Karpas-422 (cell line): ENCODE results near the gene RASSF3. TPM values are rescaled to one million over a fixed set of nuclear protein-coding genes. Genes with fewer than 3 reads are reported as not detected.
"Not testable (repeated sequence)": the region's sequence is repeated elsewhere in the genome, so short reads cannot be mapped to it uniquely, and the experiment has no call there.

ENCODE experiments used
- DNase-seq: peaks from one replicate; pipeline ENCODE4 v3.0.0-alpha.2; 2015
- H2AFZ ChIP-seq: fragments of 200-600 bp; sonication (generic); 2 replicates; pipeline ENCODE4 v1.6.1; 2014; ENCODE audit warnings: antibody characterized with exemption, low read length, mixed read lengths
- H3K27ac ChIP-seq: fragments of 200-600 bp; sonication (generic); 2 replicates; pipeline ENCODE4 v1.5.1; 2014; ENCODE audit warnings: mild to moderate bottlenecking, low read length, moderate library complexity
- H3K27me3 ChIP-seq: fragments of 200-600 bp; sonication (generic); 2 replicates; pipeline ENCODE4 v1.6.1; 2014; ENCODE audit warnings: low read length, mixed read lengths
- H3K36me3 ChIP-seq: fragments of 200-600 bp; sonication (generic); 2 replicates; pipeline ENCODE4 v1.6.1; 2014; ENCODE audit warnings: low read length, mixed read lengths; ENCODE audit not compliant: insufficient read depth
- H3K4me1 ChIP-seq: fragments of 200-600 bp; sonication (generic); 2 replicates; pipeline ENCODE4 v1.6.1; 2014; ENCODE audit warnings: mild to moderate bottlenecking, low read length, mixed read lengths
- H3K4me2 ChIP-seq: fragments of 200-600 bp; sonication (generic); 2 replicates; pipeline ENCODE4 v1.6.1; 2014; ENCODE audit warnings: low read length, low read depth, mild to moderate bottlenecking; ENCODE audit not compliant: poor library complexity, severe bottlenecking
- H3K4me3 ChIP-seq: fragments of 200-600 bp; sonication (generic); 2 replicates; pipeline ENCODE4 v1.5.1; 2014; ENCODE audit warnings: mild to moderate bottlenecking, antibody characterized with exemption, low read length, mixed read lengths
- H3K79me2 ChIP-seq: fragments of 200-600 bp; sonication (generic); 2 replicates; pipeline ENCODE4 v1.6.1; 2014; ENCODE audit warnings: mild to moderate bottlenecking, low read length, mixed read lengths
- H3K9ac ChIP-seq: fragments of 200-600 bp; sonication (generic); 2 replicates; pipeline ENCODE4 v1.6.0; 2014; ENCODE audit warnings: low read length
- H3K9me2 ChIP-seq: fragments of 200-600 bp; sonication (generic), shearing (Covaris generic); replicated peaks from 2 replicates; pipeline ENCODE4 v1.6.0; 2014; ENCODE audit warnings: mild to moderate bottlenecking, low read length, moderate library complexity; ENCODE audit not compliant: insufficient read depth
- H3K9me3 ChIP-seq: fragments of 300-700, 200-600 bp; sonication (generic); 2 replicates; pipeline ENCODE4 v1.6.1; 2014; ENCODE audit warnings: low read length, mixed read lengths
- H4K20me1 ChIP-seq: fragments of 200-600 bp; sonication (generic); 2 replicates; pipeline ENCODE4 v1.6.1; 2014; ENCODE audit warnings: mild to moderate bottlenecking, antibody characterized with exemption, low read length, low read depth; ENCODE audit not compliant: insufficient read depth
- total RNA-seq: library from RNA; depleted of rRNA; stranded (reverse); fragments of >200 nt; shearing (Covaris generic); gene quantifications from 2 replicates; pipeline ENCODE4 v1.2.3, GENCODE V29; 2014; ENCODE audit warnings: low replicate concordance

Gene RASSF3
- total RNA-seq, 1 experiment from 2014 or later = 21.5 TPM

GRCh38 chr12:64618953-64619590, 8.8 kb downstream of the RASSF3 start:
- Histone ChIP-seq H2AFZ (no peak overlapping the region), H3K27me3 (no peaks in the 10 kb centered on the region), H3K4me2 (peak overlapping the region; percentile 83), H3K9ac (peak overlapping the region; percentile 65), H3K9me2 (no peaks in the 10 kb centered on the region), H3K36me3 (peaks cover 17% of the 10 kb centered on the region; the same call in 1 of the 2 replicates), H3K79me2 (peaks cover 82% of the 10 kb centered on the region), H4K20me1 (0 out of 2 replicates have a peak, but pooled peaks cover 5% of the 10 kb centered on the region), H3K4me1 (peaks cover 94% of the 10 kb centered on the region), H3K4me3 (peak overlapping the region; percentile 41), H3K9me3 (no peaks in the 10 kb centered on the region), H3K27ac (peak overlapping the region; percentile 95)
- peak; percentile 96 for DNase-seq

- Histone ChIP-seq H3K27ac (peak overlapping the region; percentile 95), H2AFZ (no peak overlapping the region), H3K9ac (peak overlapping the region; percentile 68), H3K79me2 (peaks cover 82% of the 10 kb centered on the region), H3K4me3 (peak overlapping the region; percentile 64), H3K4me1 (peaks cover 92% of the 10 kb centered on the region), H3K9me2 (no peaks in the 10 kb centered on the region), H3K9me3 (no peaks in the 10 kb centered on the region), H3K36me3 (peaks cover 6% of the 10 kb centered on the region; the same call in 1 of the 2 replicates), H4K20me1 (0 out of 2 replicates have a peak, but pooled peaks cover 5% of the 10 kb centered on the region), H3K4me2 (peak overlapping the region; percentile 83), H3K27me3 (no peaks in the 10 kb centered on the region)
- DNase-seq = peak; percentile 95
These were observed 11.1 kb downstream of the RASSF3 start for GRCh38 chr12:64621257-64621942.

GRCh38 chr12:64624035-64624434, 13.7 kb downstream of the RASSF3 start:
- Histone ChIP-seq H3K27me3 (no peaks in the 10 kb centered on the region), H3K4me2 (peak overlapping the region; percentile 83), H3K36me3 (0 out of 2 replicates have a peak, but pooled peaks cover 11% of the 10 kb centered on the region)

GRCh38 chr12:64625243-64626077, 15.2 kb downstream of the RASSF3 start:
- Histone ChIP-seq H3K27me3 (no peaks in the 10 kb centered on the region), H3K79me2 (peaks cover 93% of the 10 kb centered on the region), H3K4me1 (peaks cover 79% of the 10 kb centered on the region), H2AFZ (peak overlapping the region; percentile 19; the same call in 1 of the 2 replicates), H3K9me3 (no peaks in the 10 kb centered on the region), H3K27ac (peak overlapping the region; percentile 87), H3K4me3 (peak overlapping the region; percentile 59), H4K20me1 (no peaks in the 10 kb centered on the region), H3K4me2 (peak overlapping the region; percentile 86), H3K9ac (peak overlapping the region; percentile 71), H3K36me3 (peaks cover 22% of the 10 kb centered on the region; the same call in 1 of the 2 replicates), H3K9me2 (no peaks in the 10 kb centered on the region)
- peak; percentile 75 for DNase-seq

More at GRCh38 chr12:64624035-64624434, 13.7 kb downstream of the RASSF3 start:
- peaks cover 85% of the 10 kb centered on the region for H3K4me1 ChIP-seq
- no peak overlapping the region for H3K4me3 ChIP-seq
- H3K9ac ChIP-seq = no peak overlapping the region
- peaks cover 86% of the 10 kb centered on the region for H3K79me2 ChIP-seq
- H3K9me2 ChIP-seq = no peaks in the 10 kb centered on the region
- no peak for DNase-seq
- H4K20me1 ChIP-seq = no peaks in the 10 kb centered on the region
- peak overlapping the region; percentile 95 for H3K27ac ChIP-seq
- H3K9me3 ChIP-seq = no peaks in the 10 kb centered on the region
- no peak overlapping the region for H2AFZ ChIP-seq

- H3K9ac ChIP-seq, H4K20me1 ChIP-seq, H2AFZ ChIP-seq, H3K27me3 ChIP-seq, H3K9me3 ChIP-seq, DNase-seq, H3K4me2 ChIP-seq, H3K4me3 ChIP-seq, H3K9me2 ChIP-seq, H3K27ac ChIP-seq: not testable (repeated sequence)
- peaks cover 77% of the 10 kb centered on the region for H3K4me1 ChIP-seq
- peaks cover 28% of the 10 kb centered on the region for H3K36me3 ChIP-seq
- peaks cover 99% of the 10 kb centered on the region for H3K79me2 ChIP-seq
These were observed 16.3 kb downstream of the RASSF3 start for GRCh38 chr12:64626588-64626987.

- H2AFZ ChIP-seq = no peak overlapping the region
- H3K9ac ChIP-seq = no peak overlapping the region
- H3K27ac ChIP-seq = 0 out of 2 replicates have a peak overlapping the region, but pooled peaks have one; percentile 35
- H4K20me1 ChIP-seq = no peaks in the 10 kb centered on the region
- peaks cover 38% of the 10 kb centered on the region for H3K36me3 ChIP-seq
- no peak for DNase-seq
- H3K9me2 ChIP-seq = no peaks in the 10 kb centered on the region
- peaks cover 99% of the 10 kb centered on the region for H3K79me2 ChIP-seq
- no peaks in the 10 kb centered on the region for H3K9me3 ChIP-seq
- H3K4me2 ChIP-seq = no peak overlapping the region
- H3K4me3 ChIP-seq = no peak overlapping the region
- peaks cover 69% of the 10 kb centered on the region for H3K4me1 ChIP-seq
- H3K27me3 ChIP-seq = no peaks in the 10 kb centered on the region
These were observed 17.5 kb downstream of the RASSF3 start for GRCh38 chr12:64627771-64628170.

GRCh38 chr12:64631197-64631596, 20.9 kb downstream of the RASSF3 start:
- no peaks in the 10 kb centered on the region for H3K9me3 ChIP-seq
- H3K27me3 ChIP-seq = no peaks in the 10 kb centered on the region
- no peak overlapping the region for H3K4me3 ChIP-seq
- H2AFZ ChIP-seq = no peak overlapping the region
- peak overlapping the region; percentile 29; the same call in 1 of the 2 replicates for H3K27ac ChIP-seq
- peaks cover 45% of the 10 kb centered on the region for H3K36me3 ChIP-seq
- H4K20me1 ChIP-seq = no peaks in the 10 kb centered on the region
- peaks cover 99% of the 10 kb centered on the region for H3K79me2 ChIP-seq
- no peak overlapping the region for H3K4me2 ChIP-seq
- no peaks in the 10 kb centered on the region for H3K9me2 ChIP-seq
- H3K4me1 ChIP-seq = peaks cover 58% of the 10 kb centered on the region
- H3K9ac ChIP-seq = no peak overlapping the region
- peak; percentile 41 for DNase-seq
